Activated T-cell treated with anti-CD3 and anti-CD28 coated beads, Interleukin-2, amount 50 U/mL, for 4 hours (primary cell): ENCODE measurements around the gene KCNJ10. TPM values are rescaled to one million over a fixed set of nuclear protein-coding genes. Genes with fewer than 3 reads are reported as not detected.
A peak's percentile ranks its signal among the peaks of the same experiment; 100 is the strongest.

ENCODE experiments used
- ATAC-seq, 2 donors: fragments of 200-7000 bp; cut with Tn5 transposase; one replicate each; pipeline ENCODE4 v1.10.0; 2021
- DNase-seq: peaks from one replicate; pipeline ENCODE4 v3.0.0-alpha.2; 2020
- H3K27me3 Mint-ChIP-seq: one replicate; pipeline ENCODE4 v1.8.0; 2021; ENCODE audit warnings: low read depth, mixed read lengths
- H3K36me3 Mint-ChIP-seq: one replicate; pipeline ENCODE4 v1.8.0; 2022; ENCODE audit warnings: mixed read lengths; ENCODE audit not compliant: insufficient read depth
- H3K4me1 Mint-ChIP-seq: one replicate; pipeline ENCODE4 v1.8.0; 2021; ENCODE audit warnings: low read depth, mixed read lengths
- H3K4me3 Mint-ChIP-seq: one replicate; pipeline ENCODE4 v1.8.0; 2021; ENCODE audit warnings: mild to moderate bottlenecking, moderate library complexity, mixed read lengths
- H3K9me3 Mint-ChIP-seq: one replicate; pipeline ENCODE4 v1.8.0; 2021; ENCODE audit warnings: mixed read lengths
- total RNA-seq, 3 donors: library from RNA; stranded (reverse); gene quantifications; one replicate each; pipeline ENCODE4 v1.2.1, GENCODE V29; 2021

The KCNJ10 gene
- total RNA-seq, 3 donors from 2014 or later, result 0.32 TPM; not detected in 2

GRCh38 chr1:160047111-160047991 lies 22.6 kb downstream of the KCNJ10 start:
- ATAC-seq (no peak), DNase-seq (no peak)
- peaks cover 9% of the 10 kb centered on the region for H3K4me1 Mint-ChIP-seq
- peaks cover 5% of the 10 kb centered on the region for H3K27me3 Mint-ChIP-seq
- no peaks in the 10 kb centered on the region for H3K9me3 Mint-ChIP-seq
- peak overlapping the region; percentile 71 for H3K4me3 Mint-ChIP-seq
- H3K36me3 Mint-ChIP-seq, result no peaks in the 10 kb centered on the region

- Mint-ChIP-seq H3K4me3 (peak overlapping the region; percentile 71), H3K36me3 (no peaks in the 10 kb centered on the region), H3K9me3 (no peaks in the 10 kb centered on the region), H3K27me3 (peaks cover 2% of the 10 kb centered on the region), H3K4me1 (peaks cover 9% of the 10 kb centered on the region)
- ATAC-seq, result peak; percentile 76 to 85
- peak; percentile 14 for DNase-seq
Observed at GRCh38 chr1:160046494-160047110, 23.4 kb downstream of the KCNJ10 start.

- no peaks in the 10 kb centered on the region for H3K9me3 Mint-ChIP-seq
- peaks cover 9% of the 10 kb centered on the region for H3K4me1 Mint-ChIP-seq
- H3K36me3 Mint-ChIP-seq, result no peaks in the 10 kb centered on the region
- H3K27me3 Mint-ChIP-seq, result peaks cover 2% of the 10 kb centered on the region
- ATAC-seq (no peak), DNase-seq (no peak)
- no peak overlapping the region for H3K4me3 Mint-ChIP-seq
Observed at GRCh38 chr1:160045653-160046052, 24.3 kb downstream of the KCNJ10 start.

GRCh38 chr1:160043543-160043942 lies 26.4 kb downstream of the KCNJ10 start:
- peaks cover 9% of the 10 kb centered on the region for H3K4me1 Mint-ChIP-seq
- ATAC-seq, result no peak
- no peak overlapping the region for H3K4me3 Mint-ChIP-seq

GRCh38 chr1:160040476-160040875 lies 29.5 kb downstream of the KCNJ10 start:
- no peaks in the 10 kb centered on the region for H3K4me1 Mint-ChIP-seq
- no peak overlapping the region for H3K4me3 Mint-ChIP-seq
- no peak for DNase-seq
- H3K9me3 Mint-ChIP-seq, result no peaks in the 10 kb centered on the region
- H3K36me3 Mint-ChIP-seq, result no peaks in the 10 kb centered on the region
- no peak for ATAC-seq
- no peaks in the 10 kb centered on the region for H3K27me3 Mint-ChIP-seq

More at GRCh38 chr1:160043543-160043942, 26.4 kb downstream of the KCNJ10 start:
- H3K9me3 Mint-ChIP-seq, result no peaks in the 10 kb centered on the region
- H3K36me3 Mint-ChIP-seq, result no peaks in the 10 kb centered on the region
- H3K27me3 Mint-ChIP-seq, result peaks cover 2% of the 10 kb centered on the region
- DNase-seq, result no peak

- peaks cover 35% of the 10 kb centered on the region for H3K4me1 Mint-ChIP-seq
- H3K4me3 Mint-ChIP-seq, result peak overlapping the region; percentile 98
- H3K36me3 Mint-ChIP-seq, result peaks cover under 1% of the 10 kb centered on the region
- ATAC-seq, result no peak
- no peak for DNase-seq
- H3K27me3 Mint-ChIP-seq, result no peaks in the 10 kb centered on the region
- H3K9me3 Mint-ChIP-seq, result no peaks in the 10 kb centered on the region
Observed at GRCh38 chr1:160032165-160032820, 37.7 kb downstream of the KCNJ10 start.

GRCh38 chr1:160031365-160032164 lies 38.4 kb downstream of the KCNJ10 start, which contains the start of gene PIGM:
PIGM (minus strand) TSS chr1:160031990; CDS start chr1:160031739, 251 bp downstream.
- Mint-ChIP-seq H3K9me3 (no peaks in the 10 kb centered on the region), H3K4me1 (peaks cover 38% of the 10 kb centered on the region), H3K36me3 (peaks cover 4% of the 10 kb centered on the region), H3K4me3 (peak within 1 kb of the TSS; percentile 98), H3K27me3 (no peaks in the 10 kb centered on the region)
- DNase-seq, result peak; percentile 89
- ATAC-seq, result peak; percentile 98

- DNase-seq, result no peak
- peak overlapping the region; percentile 98 for H3K4me3 Mint-ChIP-seq
- peaks cover 5% of the 10 kb centered on the region for H3K36me3 Mint-ChIP-seq
- H3K4me1 Mint-ChIP-seq, result peaks cover 38% of the 10 kb centered on the region
- no peaks in the 10 kb centered on the region for H3K9me3 Mint-ChIP-seq
- ATAC-seq, result peak; percentile 29 to 35
- no peaks in the 10 kb centered on the region for H3K27me3 Mint-ChIP-seq
Observed at GRCh38 chr1:160030657-160031364, 39.1 kb downstream of the KCNJ10 start.

- DNase-seq, result no peak
- ATAC-seq, result no peak
- Mint-ChIP-seq H3K27me3 (no peaks in the 10 kb centered on the region), H3K36me3 (peaks cover 7% of the 10 kb centered on the region), H3K4me1 (peaks cover 38% of the 10 kb centered on the region), H3K4me3 (no peak overlapping the region), H3K9me3 (no peaks in the 10 kb centered on the region)
Observed at GRCh38 chr1:160028426-160028825, 41.5 kb downstream of the KCNJ10 start.

GRCh38 chr1:160025314-160025713 lies 44.6 kb downstream of the KCNJ10 start:
- Mint-ChIP-seq H3K9me3 (no peaks in the 10 kb centered on the region), H3K36me3 (peaks cover 7% of the 10 kb centered on the region), H3K4me3 (no peak overlapping the region), H3K4me1 (peaks cover 14% of the 10 kb centered on the region), H3K27me3 (no peaks in the 10 kb centered on the region)
- ATAC-seq (no peak), DNase-seq (no peak)

- Mint-ChIP-seq H3K9me3 (no peaks in the 10 kb centered on the region), H3K4me1 (peaks cover 9% of the 10 kb centered on the region), H3K4me3 (no peak overlapping the region), H3K27me3 (no peaks in the 10 kb centered on the region), H3K36me3 (peaks cover 7% of the 10 kb centered on the region)
- no peak for ATAC-seq
- DNase-seq, result no peak
Observed at GRCh38 chr1:160024195-160024905, 45.6 kb downstream of the KCNJ10 start.

GRCh38 chr1:160022330-160023310 lies 47.3 kb downstream of the KCNJ10 start:
- no peak for ATAC-seq
- Mint-ChIP-seq H3K4me1 (peaks cover 3% of the 10 kb centered on the region), H3K4me3 (no peak overlapping the region), H3K9me3 (no peaks in the 10 kb centered on the region), H3K27me3 (no peaks in the 10 kb centered on the region), H3K36me3 (peaks cover 7% of the 10 kb centered on the region)
- DNase-seq, result no peak
